ENCODE measurements around the gene PTCD2.

The PTCD2 gene

GRCh38 chr5:72292411-72292810 is 27.8 kb upstream of the PTCD2 start:
- POLR2A ChIA-PET, result no interaction called here
- CTCF ChIA-PET, result no interaction called here
- Histone ChIP-seq H3K4me1 (ENCODE audit: control insufficient read depth, insufficient read depth, low read length) (peaks cover 3% of the 10 kb centered on the region), H3K36me3 (ENCODE audit: control insufficient read depth in 2 of 2, insufficient read depth in 1 of 2, low read length in 2 of 2) (peaks cover 6 to 46% of the 10 kb centered on the region in 2 experiments; a peak in 2 of 3 replicates), H3K9me3 (ENCODE audit: control insufficient read depth, insufficient read depth, low read depth, low read length) (no peaks in the 10 kb centered on the region), H3K4me3 (ENCODE audit: low read depth, low read length) (no peak overlapping the region), H3K27ac (ENCODE audit: extremely low read depth, low read depth, low read length) (no peak overlapping the region)
- TF ChIP-seq ZNF529 (tag by site-specific recombination; IDR thresholded peaks at IDR 0.05; ENCODE audit: insufficient replicate concordance) (no peak), HOXA7 (CRISPR knock-in tag; IDR thresholded peaks at IDR 0.05; ENCODE audit: borderline replicate concordance) (no peak), ZNF140 (tag by site-specific recombination; IDR thresholded peaks at IDR 0.05) (no peak), ZNF518A (tag by site-specific recombination; conservative IDR thresholded peaks at IDR 0.05; ENCODE audit: low read depth) (no peak), ZBTB17 (tag by site-specific recombination; IDR thresholded peaks at IDR 0.05) (no peak)

DNA sequence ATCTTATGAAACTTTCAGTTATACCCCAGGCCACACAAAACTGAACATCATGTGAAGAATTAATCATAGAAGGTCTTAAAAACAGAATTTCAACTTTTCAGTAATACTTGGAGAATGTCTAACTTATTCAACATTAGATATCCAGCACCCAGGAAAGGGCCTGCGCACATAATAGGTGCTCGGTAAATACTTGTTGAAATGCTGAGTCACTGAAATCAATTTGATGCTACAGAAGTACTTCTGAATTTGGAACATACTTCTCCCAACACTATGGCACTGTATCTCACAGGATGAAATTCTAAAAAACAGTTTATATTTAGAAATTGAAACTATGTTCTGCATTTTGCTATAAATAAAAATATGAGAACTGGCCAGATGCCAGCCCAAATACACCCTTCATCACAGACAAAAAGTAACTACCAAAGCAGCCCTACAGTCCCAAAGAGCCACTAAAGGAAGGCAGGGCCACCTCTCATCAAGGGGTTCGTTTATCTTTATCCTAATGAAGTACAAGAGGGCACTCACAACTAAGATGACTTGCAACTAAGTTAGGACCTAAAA is 26.6 kb upstream of the PTCD2 start:
- H3K9me3 ChIP-seq (ENCODE audit: control insufficient read depth, insufficient read depth, low read depth, low read length), result no peaks in the 10 kb centered on the region
- CTCF ChIA-PET, result no interaction called here
- POLR2A ChIA-PET, result no interaction called here
- H3K36me3 ChIP-seq (ENCODE audit: control insufficient read depth in 2 of 2, insufficient read depth in 1 of 2, low read length in 2 of 2), result peaks cover 6 to 43% of the 10 kb centered on the region in 2 experiments; a peak in 2 of 3 replicates
- H3K27ac ChIP-seq (ENCODE audit: extremely low read depth, low read depth, low read length), result no peak overlapping the region
- no peak for TF ChIP-seq ZNF701 (tag by site-specific recombination; IDR thresholded peaks at IDR 0.05)
- TF ChIP-seq SCRT1 (tag by site-specific recombination; IDR thresholded peaks at IDR 0.05; ENCODE audit: borderline replicate concordance), result no peak
- no peak for TF ChIP-seq ZNF19 (tag by site-specific recombination; IDR thresholded peaks at IDR 0.05; ENCODE audit: low read depth)
- no peak for TF ChIP-seq ZNF169 (tag by site-specific recombination; IDR thresholded peaks at IDR 0.05)
- no peak for TF ChIP-seq ZNF148 (tag by site-specific recombination; IDR thresholded peaks at IDR 0.05; ENCODE audit: borderline replicate concordance)
- no peak for TF ChIP-seq ZNF510 (tag by site-specific recombination; IDR thresholded peaks at IDR 0.05; ENCODE audit: insufficient replicate concordance)
- no peak for TF ChIP-seq ZNF223 (tag by site-specific recombination; IDR thresholded peaks at IDR 0.05)
- no peak for TF ChIP-seq KLF16 (tag by site-specific recombination; IDR thresholded peaks at IDR 0.05)
- no peak for TF ChIP-seq ZNF423 (tag by site-specific recombination; IDR thresholded peaks at IDR 0.05)
- H3K4me3 ChIP-seq (ENCODE audit: low read depth, low read length), result no peak overlapping the region
- peaks cover 3% of the 10 kb centered on the region for H3K4me1 ChIP-seq (ENCODE audit: control insufficient read depth, insufficient read depth, low read length)

DNA sequence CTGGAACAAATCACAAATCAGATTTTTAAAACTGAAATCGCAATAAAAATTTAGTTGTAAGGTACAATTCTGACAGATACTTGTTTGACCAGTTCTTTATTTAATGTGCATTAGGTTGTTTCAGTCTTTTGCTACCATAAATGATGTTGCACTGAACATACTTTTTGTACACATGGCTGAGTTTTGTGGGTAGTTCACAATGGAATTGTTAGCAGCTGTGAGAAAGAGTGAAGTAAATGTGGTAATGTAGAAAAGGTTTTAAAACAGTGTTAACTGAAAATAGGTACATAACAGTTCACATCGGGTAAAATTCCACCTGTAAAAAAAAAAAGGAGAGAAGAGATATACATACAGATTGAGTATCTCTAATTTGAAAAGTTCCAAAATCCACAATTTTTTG is 25.7 kb upstream of the PTCD2 start:
- H3K9me3 ChIP-seq (ENCODE audit: control insufficient read depth, insufficient read depth, low read depth, low read length), result no peaks in the 10 kb centered on the region
- H3K4me1 ChIP-seq (ENCODE audit: control insufficient read depth, insufficient read depth, low read length), result peaks cover 3% of the 10 kb centered on the region
- TF ChIP-seq KLF7 (tag by site-specific recombination; IDR thresholded peaks at IDR 0.05; ENCODE audit: borderline replicate concordance) (no peak), ZNF76 (tag by site-specific recombination; IDR thresholded peaks at IDR 0.05; ENCODE audit: borderline replicate concordance, low read depth) (no peak), EGR2 (tag by site-specific recombination; IDR thresholded peaks at IDR 0.05; ENCODE audit: low read depth) (no peak), ZNF596 (tag by site-specific recombination; IDR thresholded peaks at IDR 0.05) (no peak), ZEB2 (tag by site-specific recombination; IDR thresholded peaks at IDR 0.05) (no peak), ZNF830 (tag by site-specific recombination; IDR thresholded peaks at IDR 0.05; ENCODE audit: low read depth) (no peak), KLF10 (tag by site-specific recombination; IDR thresholded peaks at IDR 0.05) (no peak), ZNF132 (tag by site-specific recombination; IDR thresholded peaks at IDR 0.05; ENCODE audit: borderline replicate concordance) (no peak), ZNF416 (tag by site-specific recombination; IDR thresholded peaks at IDR 0.05) (no peak), ZNF600 (tag by site-specific recombination; IDR thresholded peaks at IDR 0.05) (no peak), ZNF366 (tag by site-specific recombination; conservative IDR thresholded peaks at IDR 0.05) (no peak)
- H3K27ac ChIP-seq (ENCODE audit: extremely low read depth, low read depth, low read length), result no peak overlapping the region
- peaks cover 6 to 36% of the 10 kb centered on the region in 2 experiments; a peak in 2 of 3 replicates for H3K36me3 ChIP-seq (ENCODE audit: control insufficient read depth in 2 of 2, insufficient read depth in 1 of 2, low read length in 2 of 2)
- H3K4me3 ChIP-seq (ENCODE audit: low read depth, low read length), result no peak overlapping the region
- ChIA-PET POLR2A (no interaction called here), CTCF (no interaction called here)

Data from HEK293 (cell line).